Gastrocnemius medialis (tissue), 4 donors: ENCODE data around the gene ABT1. TPM values are rescaled to one million over a fixed set of nuclear protein-coding genes. Genes with fewer than 3 reads are reported as not detected.
A peak's percentile ranks its signal among the peaks of the same experiment; 100 is the strongest.

Source experiments
- ATAC-seq, 2 donors: fragments of 150-250 bp; one replicate each; pipeline ENCODE4 v1.9.1; 2016
- DNase-seq, 2 donors: peaks; one replicate each; pipeline ENCODE4 v3.0.0-alpha.2; 2019
- H3K27ac ChIP-seq, 4 donors: fragments of 200-600 bp; sonication (generic); 1 replicate in 1 of 4; 2 replicates in 3 of 4; pipeline ENCODE4 v1.5.1; 2016 to 2018; ENCODE audit warnings: mild to moderate bottlenecking in 2 of 4, moderate library complexity in 1 of 4
- H3K27me3 ChIP-seq, 3 donors: fragments of 200-600 bp; sonication (generic) in 2 of 3; 1 replicate in 1 of 3; 2 replicates in 2 of 3; pipeline versions ENCODE4 v1.5.1 to v1.6.0; 2016 to 2019; ENCODE audit warnings: mild to moderate bottlenecking in 1 of 3, moderate library complexity in 1 of 3
- H3K36me3 ChIP-seq, 2 donors: fragments of 200-600 bp; sonication (generic) in 1 of 2; one replicate each; pipeline ENCODE4 v1.5.1; 2017 to 2018
- H3K4me1 ChIP-seq, 2 donors: fragments of 200-600 bp; sonication (generic) in 1 of 2; one replicate each; pipeline ENCODE4 v1.5.1; 2016 to 2017; ENCODE audit warnings: mild to moderate bottlenecking in 2 of 2
- H3K4me3 ChIP-seq, 4 donors: fragments of 200-600 bp; sonication (generic) in 3 of 4; 1 replicate in 1 of 4; 2 replicates in 3 of 4; pipeline ENCODE4 v1.5.1; 2016 to 2019; ENCODE audit warnings: mild to moderate bottlenecking in 2 of 4
- H3K9me3 ChIP-seq, 3 donors: fragments of 200-600 bp; sonication (generic) in 2 of 3; 1 replicate in 1 of 3; 2 replicates in 2 of 3; pipeline ENCODE4 v1.5.1; 2016 to 2019
- POLR2A ChIP-seq, 2 donors: fragments of 450-650 bp; IDR thresholded peaks; one replicate each; pipeline ENCODE4 v1.6.1; 2017; ENCODE audit warnings: antibody characterized with exemption in 2 of 2, mild to moderate bottlenecking in 2 of 2, moderate library complexity in 2 of 2
- in situ Hi-C, 4 donors: fragments of 200-750 bp; cut with MboI; loops; one replicate each; pipeline versions ENCODE4 v1.15.0 to v1.8.0; 2017; ENCODE audit warnings: low sequenced_read_pairs in 4 of 4
- intact Hi-C: fragments of 100-400 bp; cut with DNase I; formaldehyde crosslinking; loops from one replicate; pipeline ENCODE4 v1.15.1; 2023; ENCODE audit warnings: low total_unique reads
- total RNA-seq, 4 donors: library from RNA; depleted of rRNA; stranded (reverse); fragments of >200 nt; gene quantifications; one replicate each; pipeline versions ENCODE4 v1.1.0 to v1.2.3, GENCODE V29; 2016
- TF ChIP-seq, protein P1 (sequence below), 5 experiments: fragments of 450-650 bp in 3 of 5; fragments of 200-600 bp in 2 of 5; sonication (generic) in 2 of 5; IDR thresholded peaks in 4 of 5; conservative IDR thresholded peaks in 1 of 5; 1 replicate in 4 of 5; 2 replicates in 1 of 5; pipeline ENCODE4 v1.5.1; 2016 to 2019; ENCODE audit warnings: antibody characterized with exemption in 5 of 5, mild to moderate bottlenecking in 3 of 5, moderate library complexity in 3 of 5

Gene ABT1
- total RNA-seq, 4 donors from 2014 or later = 7.1 to 13.2 (median 9.5) TPM

DNA sequence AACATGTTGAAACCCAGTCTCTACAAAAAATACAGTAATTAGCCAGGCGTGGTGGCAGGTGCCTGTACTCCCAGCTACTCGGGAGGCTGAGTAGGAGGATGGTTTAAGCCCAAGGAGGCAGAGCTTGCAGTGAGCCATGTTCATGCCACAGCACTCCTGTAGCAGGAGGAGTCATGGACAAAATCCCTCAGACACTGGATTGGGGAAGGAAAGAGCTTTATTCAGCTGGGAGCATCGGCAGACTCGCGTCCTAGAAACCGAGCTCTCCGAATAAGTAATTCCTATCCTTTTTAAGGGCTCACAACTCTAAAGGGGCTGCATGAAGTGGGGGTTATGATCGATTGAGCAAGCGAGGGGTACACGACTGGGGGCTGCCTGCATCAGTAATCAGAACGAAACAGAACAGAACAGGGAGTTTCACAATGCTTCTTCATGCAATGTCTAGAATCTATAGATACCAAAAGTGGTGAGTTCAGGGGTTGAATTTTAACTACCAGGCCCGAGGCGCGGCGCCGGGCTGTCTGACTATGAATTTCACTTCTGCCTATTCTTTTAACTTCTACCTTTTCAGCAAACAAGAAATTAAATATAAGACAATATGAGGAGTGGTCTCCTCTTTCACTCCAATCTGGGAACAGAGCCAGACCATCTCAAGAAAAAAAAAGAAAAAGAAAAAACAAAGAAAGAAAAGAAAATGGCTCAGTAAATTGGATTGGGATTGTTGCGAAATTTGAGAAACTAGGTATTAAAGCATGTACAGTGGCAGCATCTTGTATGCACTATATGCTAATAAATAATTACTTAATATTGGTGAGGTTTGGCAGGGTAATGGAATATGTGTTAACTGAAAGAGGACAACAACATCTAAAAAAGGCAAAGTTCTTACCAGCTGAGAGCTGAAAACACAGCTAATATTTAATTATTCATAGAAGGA is 35.0 kb upstream of the ABT1 start:
- TF ChIP-seq, protein P1, sequence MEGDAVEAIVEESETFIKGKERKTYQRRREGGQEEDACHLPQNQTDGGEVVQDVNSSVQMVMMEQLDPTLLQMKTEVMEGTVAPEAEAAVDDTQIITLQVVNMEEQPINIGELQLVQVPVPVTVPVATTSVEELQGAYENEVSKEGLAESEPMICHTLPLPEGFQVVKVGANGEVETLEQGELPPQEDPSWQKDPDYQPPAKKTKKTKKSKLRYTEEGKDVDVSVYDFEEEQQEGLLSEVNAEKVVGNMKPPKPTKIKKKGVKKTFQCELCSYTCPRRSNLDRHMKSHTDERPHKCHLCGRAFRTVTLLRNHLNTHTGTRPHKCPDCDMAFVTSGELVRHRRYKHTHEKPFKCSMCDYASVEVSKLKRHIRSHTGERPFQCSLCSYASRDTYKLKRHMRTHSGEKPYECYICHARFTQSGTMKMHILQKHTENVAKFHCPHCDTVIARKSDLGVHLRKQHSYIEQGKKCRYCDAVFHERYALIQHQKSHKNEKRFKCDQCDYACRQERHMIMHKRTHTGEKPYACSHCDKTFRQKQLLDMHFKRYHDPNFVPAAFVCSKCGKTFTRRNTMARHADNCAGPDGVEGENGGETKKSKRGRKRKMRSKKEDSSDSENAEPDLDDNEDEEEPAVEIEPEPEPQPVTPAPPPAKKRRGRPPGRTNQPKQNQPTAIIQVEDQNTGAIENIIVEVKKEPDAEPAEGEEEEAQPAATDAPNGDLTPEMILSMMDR (IDR thresholded peaks at IDR 0.05 in 4 of 5, conservative IDR thresholded peaks at IDR 0.05 in 1 of 5) = no peak
- no peak for TF ChIP-seq POLR2A (IDR thresholded peaks at IDR 0.05)
- no peak overlapping the region for H3K27ac ChIP-seq
- H3K36me3 ChIP-seq = no peaks in the 10 kb centered on the region
- no peak overlapping the region for H3K4me3 ChIP-seq
- H3K27me3 ChIP-seq = no peaks in the 10 kb centered on the region
- intact Hi-C loops (loop anchor here (10.0 kb wide), 1 partner anchor 387 kb away; no protein-coding TSS in a partner anchor), in situ Hi-C loops (no loop called here)
- no peaks in the 10 kb centered on the region for H3K4me1 ChIP-seq
- no peaks in the 10 kb centered on the region for H3K9me3 ChIP-seq
- DNase-seq = no peak
- no peak for ATAC-seq

DNA sequence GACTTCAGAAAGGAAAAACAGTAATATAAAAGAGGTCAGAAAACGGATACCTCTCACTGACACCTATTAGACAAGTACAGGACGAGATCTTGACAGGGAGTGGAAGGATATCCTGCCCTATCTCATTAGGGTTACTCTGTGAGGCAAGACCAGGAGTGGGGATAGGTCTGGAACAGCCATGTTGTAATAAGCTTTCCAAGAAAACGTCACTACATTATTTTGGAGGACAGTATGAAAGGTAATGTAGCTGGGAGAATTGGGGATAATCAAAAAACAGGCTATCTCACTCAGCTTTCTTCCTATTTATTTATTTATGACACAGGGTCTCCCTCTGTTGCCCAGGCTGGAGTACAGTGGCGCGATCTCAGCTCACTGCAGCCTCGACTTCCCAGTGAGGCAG is 33.3 kb upstream of the ABT1 start:
- TF ChIP-seq POLR2A (IDR thresholded peaks at IDR 0.05) = no peak
- TF ChIP-seq, protein P1 (IDR thresholded peaks at IDR 0.05 in 4 of 5, conservative IDR thresholded peaks at IDR 0.05 in 1 of 5) = no peak
- in situ Hi-C loops = no loop called here

DNA sequence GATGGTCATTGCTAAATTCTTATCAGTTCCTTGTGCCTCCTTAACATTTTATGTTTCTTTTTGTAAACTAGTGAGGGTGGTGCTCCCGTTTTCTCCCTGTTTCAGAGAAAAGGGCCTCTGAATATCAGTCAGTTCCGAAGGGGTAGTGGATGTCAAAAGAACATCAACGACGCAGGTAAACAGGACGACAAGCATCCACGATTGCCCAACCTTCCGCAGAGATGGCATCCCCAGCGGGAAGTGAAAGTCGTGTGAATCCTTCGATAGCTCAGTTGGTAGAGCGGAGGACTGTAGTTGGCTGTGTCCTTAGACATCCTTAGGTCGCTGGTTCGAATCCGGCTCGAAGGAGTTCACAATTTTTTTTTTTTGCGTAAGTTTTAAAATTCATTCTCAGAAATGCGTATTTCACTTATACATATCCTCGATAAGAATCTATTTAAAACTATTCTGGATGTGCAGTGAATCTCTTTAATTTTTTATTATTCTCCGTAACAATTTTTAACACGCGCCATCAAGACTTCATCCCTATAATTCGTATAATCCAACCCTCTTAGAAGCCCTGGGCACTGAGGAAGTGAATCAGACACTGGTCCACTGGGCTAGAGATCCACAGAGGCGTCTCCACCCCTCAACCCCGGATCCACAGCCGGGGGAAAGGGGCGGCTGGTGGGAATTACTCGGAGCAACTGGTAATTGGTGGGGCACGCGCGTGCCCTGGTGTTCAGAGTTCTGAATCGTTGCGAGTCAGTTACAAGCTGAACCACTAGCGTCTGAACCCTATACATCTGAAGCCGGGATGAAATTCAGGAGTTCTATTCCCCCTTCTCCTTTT is 27.9 kb upstream of the ABT1 start:
- intact Hi-C loops = loop anchor here (1.0 to 10.0 kb wide), 4 partner anchors 15 to 394 kb away; partner anchors contain the start of gene HMGN4
- H3K27ac ChIP-seq = peak overlapping the region; percentile 19 to 54 (median 43)
- no peak for TF ChIP-seq POLR2A (IDR thresholded peaks at IDR 0.05)
- TF ChIP-seq, protein P1 (IDR thresholded peaks at IDR 0.05 in 4 of 5, conservative IDR thresholded peaks at IDR 0.05 in 1 of 5) = no peak
- peak overlapping the region; percentile 37 to 59 (median 50) for H3K4me3 ChIP-seq
- H3K9me3 ChIP-seq = no peaks in the 10 kb centered on the region
- peak; percentile 89 to 91 for ATAC-seq
- H3K36me3 ChIP-seq = no peaks in the 10 kb centered on the region
- H3K4me1 ChIP-seq = peaks cover 2 to 7% of the 10 kb centered on the region in 2 donors
- H3K27me3 ChIP-seq = no peaks in the 10 kb centered on the region
- in situ Hi-C loops = no loop called here
- DNase-seq = peak; percentile 74 to 88

More for the DNA sequence above, 33.3 kb upstream of the ABT1 start:
- H3K4me3 ChIP-seq = no peak overlapping the region
- no peaks in the 10 kb centered on the region for H3K27me3 ChIP-seq
- no peak overlapping the region for H3K27ac ChIP-seq
- H3K4me1 ChIP-seq = no peaks in the 10 kb centered on the region
- H3K9me3 ChIP-seq = no peaks in the 10 kb centered on the region
- DNase-seq (no peak), ATAC-seq (no peak)
- H3K36me3 ChIP-seq = no peaks in the 10 kb centered on the region
- intact Hi-C loops = loop anchor here (10.0 kb wide), 1 partner anchor 389 kb away; no protein-coding TSS in a partner anchor

DNA sequence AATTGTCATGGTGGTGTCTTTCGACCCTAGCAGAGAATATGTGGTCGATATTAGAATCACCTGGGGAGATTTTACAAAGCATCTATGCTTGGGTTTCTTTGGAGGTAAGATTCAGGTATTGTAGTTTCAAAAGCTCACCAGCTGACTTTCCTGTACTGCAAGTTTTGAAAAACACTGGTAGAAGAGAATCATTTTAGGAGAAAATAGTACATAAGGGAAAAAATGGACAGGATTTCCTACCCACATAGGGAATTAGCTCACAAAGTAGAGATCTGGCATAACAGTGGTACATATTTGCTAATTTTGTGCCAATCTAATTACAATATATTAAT is 27.4 kb upstream of the ABT1 start:
- H3K9me3 ChIP-seq = no peaks in the 10 kb centered on the region
- H3K4me3 ChIP-seq = peak overlapping the region in 2 of 4 donors; percentile 49 to 59
- in situ Hi-C loops = no loop called here
- H3K27ac ChIP-seq = peak overlapping the region in 1 of 4 donors; percentile 34
- no peak for TF ChIP-seq POLR2A (IDR thresholded peaks at IDR 0.05)
- TF ChIP-seq, protein P1 (IDR thresholded peaks at IDR 0.05 in 4 of 5, conservative IDR thresholded peaks at IDR 0.05 in 1 of 5) = no peak
- ATAC-seq (no peak), DNase-seq (no peak)
- intact Hi-C loops = loop anchor here (2.0 to 10.0 kb wide), 2 partner anchors 49 to 395 kb away; no protein-coding TSS in a partner anchor
- peaks cover 2 to 7% of the 10 kb centered on the region in 2 donors for H3K4me1 ChIP-seq
- H3K27me3 ChIP-seq = no peaks in the 10 kb centered on the region
- H3K36me3 ChIP-seq = no peaks in the 10 kb centered on the region
